GM21423 (cell line): ENCODE results near the gene B3GNT2.

Experiments
- ATAC-seq: cut with Tn5 transposase; IDR thresholded peaks from one replicate; pipeline ENCODE4 v1.9.1; 2021; ENCODE audit warnings: mild to moderate bottlenecking, moderate library complexity; ENCODE audit not compliant: unreplicated experiment

B3GNT2 gene

DNA sequence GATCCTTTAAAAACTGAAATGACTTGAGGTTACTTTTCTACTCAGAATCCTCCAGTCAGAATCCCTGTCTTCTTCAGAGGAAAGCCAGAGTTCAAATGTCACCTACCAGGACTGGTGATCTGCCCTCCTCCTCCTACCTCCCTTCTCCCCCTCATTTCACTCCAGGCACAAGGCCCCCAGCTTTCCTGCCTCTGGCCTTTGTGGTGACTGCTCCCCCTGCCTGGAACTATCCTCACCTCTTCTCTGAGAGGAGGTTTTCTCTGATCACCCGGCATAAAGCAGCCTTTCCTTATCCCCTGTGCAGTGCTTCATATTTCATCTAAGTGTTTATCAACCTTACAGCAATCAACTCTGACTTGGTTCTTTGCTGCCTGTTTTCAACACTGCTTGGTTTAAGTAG, 6.8 kb downstream of the B3GNT2 start:
- no peak for ATAC-seq

DNA sequence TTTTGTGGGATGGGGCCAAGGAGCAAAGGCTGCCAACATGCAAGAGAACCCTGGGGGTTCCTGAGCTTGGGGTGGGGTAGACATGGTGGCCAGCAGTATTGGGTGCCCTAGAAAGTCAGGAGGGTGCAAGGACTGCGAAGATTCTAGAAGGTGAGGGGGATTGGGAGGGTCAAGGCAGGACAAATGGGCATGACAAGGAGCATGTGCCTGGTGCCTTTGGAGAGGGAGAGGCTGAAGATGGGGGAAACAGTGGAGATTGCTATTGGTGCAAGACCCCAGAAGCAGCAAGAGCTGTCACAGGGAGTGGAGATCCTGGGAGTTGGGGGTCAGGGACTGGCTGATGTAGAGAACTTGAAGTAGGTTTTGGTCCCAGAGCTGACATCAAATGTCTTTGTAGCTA, 7.5 kb downstream of the B3GNT2 start:
- ATAC-seq: no peak

DNA sequence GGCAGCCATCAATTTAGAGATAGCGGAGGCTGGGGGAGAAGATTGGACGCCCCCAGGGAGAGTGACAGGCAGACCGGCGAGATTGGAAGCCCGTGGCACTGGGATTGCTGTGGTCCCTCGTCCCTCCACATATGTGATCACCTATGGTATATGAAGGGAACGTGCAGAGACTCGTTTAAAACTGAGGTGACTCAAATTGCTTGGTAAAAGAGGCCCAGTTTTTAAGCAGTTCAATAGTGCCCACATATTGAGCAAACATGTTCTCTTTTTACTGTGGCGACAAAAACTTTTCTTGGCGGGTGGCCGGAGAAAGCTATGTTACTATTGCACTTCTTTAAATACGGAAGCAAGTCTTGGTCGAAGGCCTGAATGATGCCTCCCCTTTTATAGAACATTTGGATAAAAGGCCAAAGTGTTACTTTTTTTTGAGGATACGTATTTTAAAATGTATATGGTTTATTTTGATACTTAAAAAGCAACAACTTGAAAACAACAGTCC, 9.1 kb downstream of the B3GNT2 start:
- ATAC-seq: no peak

DNA sequence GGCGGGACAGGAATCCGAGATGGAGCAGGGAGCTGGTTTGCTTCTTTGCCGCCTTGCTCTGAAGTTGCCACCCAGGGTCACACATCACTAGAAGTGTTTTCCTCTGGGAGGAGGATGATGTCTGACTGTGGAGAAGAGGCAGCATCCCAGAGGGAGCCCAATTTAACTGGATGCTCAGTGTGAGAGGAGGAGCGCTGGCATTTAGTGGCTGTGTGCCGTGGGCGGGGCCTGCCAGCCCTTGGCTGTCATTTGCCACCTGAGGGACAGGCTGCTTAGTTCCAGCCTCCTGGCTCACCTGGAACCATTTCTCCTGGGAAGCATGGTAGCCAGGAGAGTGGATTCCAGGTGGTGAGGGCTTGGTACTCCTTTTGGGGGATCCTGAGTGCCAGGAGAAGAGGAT, 9.6 kb downstream of the B3GNT2 start:
- ATAC-seq: no peak

DNA sequence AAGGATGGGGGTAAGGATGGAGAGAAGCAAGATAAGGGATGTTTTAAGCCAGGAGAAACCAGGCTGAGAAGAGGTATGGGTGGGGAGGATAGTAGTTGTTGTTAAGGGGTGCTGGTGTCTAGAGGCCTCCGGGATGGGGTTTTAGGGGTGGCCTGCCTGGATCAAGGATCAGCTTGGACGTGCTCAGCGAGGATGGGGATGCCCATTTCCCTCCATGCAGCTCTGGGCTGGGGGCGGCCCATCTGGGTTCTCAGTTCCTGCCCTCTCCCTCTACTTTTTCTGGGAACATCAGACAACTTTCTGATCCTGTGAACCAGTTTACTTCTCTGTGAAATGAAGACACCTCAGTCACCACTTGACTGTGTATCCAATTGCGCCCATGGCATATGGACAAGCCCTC, 10.1 kb downstream of the B3GNT2 start:
- ATAC-seq: no peak

DNA sequence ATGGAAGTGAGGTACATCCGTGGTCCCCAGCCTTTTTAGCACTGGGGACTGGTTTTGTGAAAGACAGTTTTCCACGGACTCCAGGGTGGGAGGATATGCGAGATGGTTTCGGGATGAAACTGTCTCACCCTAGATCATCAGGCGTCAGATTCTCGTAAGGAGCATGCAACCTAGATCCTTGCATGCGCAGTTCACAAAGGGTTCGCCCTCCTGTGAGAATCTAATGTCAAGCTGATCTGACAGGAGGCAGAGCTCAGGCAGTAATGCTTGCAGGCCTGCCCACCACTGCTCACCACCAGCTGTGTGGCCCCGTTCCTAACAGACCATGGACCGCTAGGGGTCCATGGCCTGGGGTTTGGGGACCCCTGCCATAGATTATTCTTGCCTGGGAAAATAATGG, 11.6 kb downstream of the B3GNT2 start:
- ATAC-seq: no peak

DNA sequence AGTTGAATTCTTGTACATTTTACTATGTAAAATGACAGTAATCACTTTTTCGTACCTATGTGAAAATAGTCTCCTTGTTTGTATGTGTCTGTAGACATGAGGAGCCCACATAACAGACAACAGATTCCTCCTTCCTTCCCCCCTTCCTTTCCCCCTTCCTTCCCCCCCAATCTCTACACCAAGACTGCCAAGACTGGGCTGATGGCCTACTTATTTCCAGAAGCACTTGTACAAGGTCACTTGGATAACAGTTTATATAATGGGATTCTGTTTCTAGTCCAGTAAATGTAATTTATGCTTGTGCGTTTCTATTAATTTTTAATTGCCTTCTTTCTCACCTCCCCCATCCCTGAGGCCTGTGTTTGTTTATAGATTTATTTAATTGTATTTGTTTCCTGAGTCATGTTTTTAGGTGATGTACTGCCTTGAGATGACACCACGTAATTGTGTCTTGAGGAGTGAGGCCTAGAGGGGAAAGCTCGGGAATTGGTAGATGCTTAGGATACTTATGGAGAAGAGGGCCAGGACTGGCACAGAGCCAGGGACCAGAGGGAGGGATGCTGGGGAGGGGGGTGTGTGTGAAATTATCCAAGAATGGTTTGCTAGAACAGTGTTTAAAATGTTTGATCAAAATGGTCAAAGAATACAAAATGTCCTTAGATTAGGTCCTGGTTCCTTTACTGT, 12.3 kb downstream of the B3GNT2 start:
- ATAC-seq: no peak

DNA sequence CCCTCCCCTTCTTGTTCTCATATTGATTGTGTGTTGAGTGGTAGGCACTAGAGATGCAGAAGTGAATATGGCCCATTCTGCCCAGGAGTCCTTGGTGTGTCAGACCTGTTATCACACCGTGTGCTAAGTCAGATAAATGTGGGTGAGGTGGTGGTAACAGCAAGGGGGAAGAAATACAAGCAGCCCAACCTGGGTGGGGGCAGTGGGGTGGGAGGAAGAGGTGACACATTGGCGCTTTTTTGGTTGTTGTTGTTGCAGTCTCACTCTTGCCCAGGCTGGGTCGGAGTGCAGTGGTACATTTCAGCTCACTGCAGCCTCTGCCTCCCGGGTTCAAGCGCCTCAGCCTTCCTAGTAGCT, 12.8 kb downstream of the B3GNT2 start:
- no peak for ATAC-seq

DNA sequence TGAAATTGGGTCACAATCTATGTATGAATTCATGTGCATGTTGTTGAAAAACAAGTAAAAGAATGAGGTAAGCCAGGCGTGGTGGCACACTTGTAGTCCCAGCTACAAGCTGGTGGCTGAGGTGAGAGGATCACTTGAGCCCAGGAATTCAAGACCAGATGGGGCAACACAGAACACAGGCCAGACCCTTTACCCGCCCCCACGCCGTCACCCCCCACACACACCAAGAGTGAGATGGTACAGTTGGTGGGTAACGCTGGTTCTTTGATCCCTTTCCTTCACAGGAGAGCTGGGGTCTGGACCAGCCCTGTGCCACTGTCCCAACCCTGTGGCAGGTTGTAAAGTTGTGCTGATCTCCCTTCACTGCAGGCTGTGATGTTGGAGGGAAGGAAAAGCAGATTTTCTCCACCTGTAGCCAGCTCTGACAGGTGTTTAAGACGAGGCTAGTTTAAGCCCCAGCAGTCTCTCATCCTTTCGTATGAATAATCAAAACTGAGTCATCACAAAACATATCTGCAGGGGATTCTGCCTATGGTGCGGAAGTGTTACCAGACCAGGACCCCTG, 13.6 kb downstream of the B3GNT2 start:
- ATAC-seq: no peak

DNA sequence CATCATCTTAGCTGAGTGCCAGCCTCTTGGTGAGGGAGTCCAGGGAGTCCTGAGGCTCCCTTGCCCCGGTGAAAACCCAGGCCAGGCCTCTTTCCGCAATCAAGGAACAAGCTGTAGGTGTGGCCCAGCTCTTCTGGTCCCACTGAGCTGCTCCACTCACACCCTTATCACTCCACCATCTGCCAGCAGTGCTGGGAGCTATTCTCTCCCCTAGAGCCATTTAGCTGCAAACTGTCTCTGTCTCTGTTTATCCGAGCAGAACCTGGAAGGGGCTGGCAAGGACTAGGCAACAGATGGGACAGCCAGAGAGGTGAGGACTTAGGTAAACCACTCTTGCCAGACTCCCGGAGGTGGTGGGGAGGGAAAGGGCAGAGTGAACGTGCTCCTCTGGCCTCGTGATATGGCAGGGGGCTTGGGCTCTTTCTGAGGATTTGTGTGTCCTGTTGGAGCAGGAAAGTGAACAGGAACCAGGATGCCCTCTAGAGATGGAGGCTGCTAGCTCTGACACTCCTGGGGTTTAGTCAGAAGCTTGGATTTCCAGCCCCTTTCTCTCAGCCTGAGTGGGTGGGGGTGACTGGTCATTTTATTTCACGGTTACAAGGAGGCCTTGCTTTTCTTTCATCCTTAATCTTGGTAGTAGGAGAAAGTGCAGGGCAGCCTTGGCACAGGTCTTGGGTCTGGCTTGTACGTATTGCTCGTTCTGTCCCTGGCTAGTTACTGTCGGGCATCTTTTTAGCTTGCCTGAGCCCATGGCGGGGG, 19.6 kb downstream of the B3GNT2 start:
- no peak for ATAC-seq

DNA sequence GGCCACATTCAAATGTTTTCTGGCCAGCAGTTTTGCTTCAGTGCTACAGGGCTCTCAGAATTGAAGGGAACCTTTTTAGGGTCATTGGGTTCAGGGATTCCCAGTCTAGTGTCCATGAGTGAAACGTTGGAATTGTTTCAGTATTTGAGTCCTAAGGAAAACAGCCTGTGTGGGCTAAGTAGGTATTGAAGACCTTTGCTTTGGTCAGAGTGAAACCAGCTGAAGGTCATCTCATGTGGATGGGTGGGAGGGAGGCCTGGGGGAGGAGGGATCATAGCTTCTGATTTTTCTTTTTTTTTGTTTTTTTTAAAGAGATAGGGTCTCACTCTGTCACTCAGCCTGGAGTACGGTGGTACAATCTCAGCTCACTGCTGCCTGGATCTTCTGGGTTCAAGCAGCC, 20.2 kb downstream of the B3GNT2 start:
- no peak for ATAC-seq

DNA sequence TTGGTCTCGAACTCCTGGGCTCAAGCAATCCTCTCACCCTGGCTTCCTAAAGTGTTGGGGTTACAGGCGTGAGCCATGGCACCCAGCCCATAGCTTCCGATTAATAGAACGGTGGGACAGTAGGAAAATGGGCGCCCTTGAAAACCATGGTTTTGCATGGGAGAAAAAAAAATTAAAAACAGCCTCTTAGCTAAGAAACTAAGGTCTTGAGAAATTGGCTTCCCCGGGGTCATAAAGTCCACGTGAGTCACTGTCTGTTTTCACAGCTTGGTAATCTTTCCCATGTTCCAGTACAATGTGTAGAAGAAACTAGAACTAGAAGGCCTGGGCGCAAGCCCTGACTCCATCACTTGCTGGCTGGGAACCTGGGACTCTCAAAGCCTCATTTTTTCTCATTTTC, 20.7 kb downstream of the B3GNT2 start:
- no peak for ATAC-seq

DNA sequence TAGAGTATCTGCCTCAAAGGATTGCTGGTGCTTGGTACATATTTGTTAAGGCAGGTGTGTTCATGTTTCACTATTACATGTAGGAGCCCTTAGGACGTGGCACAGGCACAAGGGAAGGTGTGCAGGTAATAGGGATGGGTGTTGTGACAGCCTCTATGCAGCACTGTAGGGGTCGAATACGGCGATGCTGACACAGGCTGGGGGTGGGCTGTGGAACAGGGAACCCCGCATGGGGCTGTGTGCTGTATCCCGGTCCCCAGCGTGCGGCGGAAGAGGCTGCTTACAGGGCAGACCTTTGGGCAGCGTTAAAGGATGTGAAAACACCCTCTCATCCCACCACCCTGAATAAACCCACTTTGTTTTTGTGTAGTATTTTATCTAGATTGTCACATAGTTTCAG, 21.5 kb downstream of the B3GNT2 start:
- ATAC-seq: no peak

DNA sequence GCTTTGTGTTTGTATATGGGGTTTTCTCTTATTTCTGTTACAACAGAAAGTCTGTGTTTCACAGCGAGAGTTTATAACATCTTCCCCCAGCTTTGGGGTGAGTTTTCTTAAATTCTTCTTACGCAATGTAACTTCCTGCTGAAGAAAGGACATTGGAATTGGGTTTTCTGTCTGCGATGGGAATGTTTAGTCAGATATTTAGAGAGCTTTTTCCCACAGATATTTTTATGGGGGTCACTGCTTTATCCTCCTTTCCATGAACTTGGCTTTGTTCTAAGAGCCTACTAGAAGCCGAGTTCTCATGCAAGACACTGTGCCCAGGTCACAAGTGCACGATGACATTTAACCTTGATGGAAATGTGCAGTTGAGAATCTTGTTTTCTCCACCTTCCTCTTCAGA, 22.1 kb downstream of the B3GNT2 start:
- ATAC-seq: no peak

DNA sequence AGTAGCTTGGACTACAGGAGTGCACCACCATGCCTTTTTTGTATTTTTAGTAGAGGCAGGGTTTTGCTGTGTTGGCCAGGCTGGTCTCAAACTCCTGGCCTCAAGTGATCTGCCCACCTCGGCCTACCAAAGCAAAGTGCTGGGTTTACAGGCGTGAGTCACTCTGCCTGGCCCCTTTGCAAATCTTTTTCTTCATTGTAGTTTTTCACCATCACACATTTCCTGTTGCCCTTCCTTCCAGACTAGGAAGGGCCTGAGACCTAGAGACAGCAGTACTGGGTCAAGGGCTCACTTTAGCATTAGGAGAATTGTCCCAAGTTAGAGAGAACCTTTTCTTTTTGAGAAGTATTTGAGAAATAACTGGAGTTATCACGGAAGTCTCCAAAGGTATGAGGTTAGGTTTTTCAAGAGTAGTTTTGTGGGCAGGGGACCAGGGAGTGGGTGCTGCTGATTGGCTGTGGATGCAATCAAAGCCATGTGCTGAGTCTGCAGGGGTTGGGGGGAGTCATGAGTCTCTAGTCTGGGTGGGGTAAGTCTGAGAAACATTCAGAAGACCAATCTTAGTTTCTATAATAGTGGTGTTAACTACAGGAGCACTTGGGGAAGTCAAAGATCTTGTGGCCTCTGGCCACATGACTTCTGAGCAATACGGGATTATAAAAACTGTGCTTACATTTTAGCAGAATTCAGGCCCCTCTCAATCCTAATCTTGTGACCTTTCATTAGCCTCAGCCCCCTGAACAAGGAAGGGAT, 23.7 kb downstream of the B3GNT2 start:
- ATAC-seq: no peak

DNA sequence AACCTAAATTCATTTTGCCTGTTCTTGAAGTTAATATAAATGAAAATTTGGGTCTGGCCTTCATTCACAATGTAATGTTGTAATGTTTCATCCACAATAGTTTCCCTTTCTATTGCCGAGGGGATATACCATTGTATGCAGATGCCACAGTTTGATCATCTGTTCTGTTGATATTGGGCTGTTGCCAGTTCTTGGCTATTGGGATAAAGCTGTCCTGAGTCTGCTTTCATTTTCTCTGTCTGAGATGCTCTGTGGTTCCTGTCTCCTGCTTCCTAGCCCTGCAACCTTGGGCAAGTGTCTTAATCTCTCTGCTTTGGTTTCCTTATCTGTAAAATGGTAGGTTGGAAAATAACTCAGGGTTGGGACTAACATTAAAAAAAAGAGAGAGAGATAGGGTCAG, 25.2 kb downstream of the B3GNT2 start:
- no peak for ATAC-seq

DNA sequence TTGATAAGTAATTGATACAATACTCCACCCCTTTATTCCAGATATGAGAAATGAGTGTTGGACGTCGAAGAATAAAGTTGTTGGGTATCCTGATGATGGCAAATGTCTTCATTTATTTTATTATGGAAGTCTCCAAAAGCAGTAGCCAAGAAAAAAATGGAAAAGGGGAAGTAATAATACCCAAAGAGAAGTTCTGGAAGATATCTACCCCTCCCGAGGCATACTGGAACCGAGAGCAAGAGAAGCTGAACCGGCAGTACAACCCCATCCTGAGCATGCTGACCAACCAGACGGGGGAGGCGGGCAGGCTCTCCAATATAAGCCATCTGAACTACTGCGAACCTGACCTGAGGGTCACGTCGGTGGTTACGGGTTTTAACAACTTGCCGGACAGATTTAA, 26.3 kb downstream of the B3GNT2 start:
- ATAC-seq: no peak

DNA sequence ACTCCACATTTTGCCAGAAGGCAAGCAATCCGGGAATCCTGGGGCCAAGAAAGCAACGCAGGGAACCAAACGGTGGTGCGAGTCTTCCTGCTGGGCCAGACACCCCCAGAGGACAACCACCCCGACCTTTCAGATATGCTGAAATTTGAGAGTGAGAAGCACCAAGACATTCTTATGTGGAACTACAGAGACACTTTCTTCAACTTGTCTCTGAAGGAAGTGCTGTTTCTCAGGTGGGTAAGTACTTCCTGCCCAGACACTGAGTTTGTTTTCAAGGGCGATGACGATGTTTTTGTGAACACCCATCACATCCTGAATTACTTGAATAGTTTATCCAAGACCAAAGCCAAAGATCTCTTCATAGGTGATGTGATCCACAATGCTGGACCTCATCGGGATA, 26.8 kb downstream of the B3GNT2 start:
- ATAC-seq: no peak

DNA sequence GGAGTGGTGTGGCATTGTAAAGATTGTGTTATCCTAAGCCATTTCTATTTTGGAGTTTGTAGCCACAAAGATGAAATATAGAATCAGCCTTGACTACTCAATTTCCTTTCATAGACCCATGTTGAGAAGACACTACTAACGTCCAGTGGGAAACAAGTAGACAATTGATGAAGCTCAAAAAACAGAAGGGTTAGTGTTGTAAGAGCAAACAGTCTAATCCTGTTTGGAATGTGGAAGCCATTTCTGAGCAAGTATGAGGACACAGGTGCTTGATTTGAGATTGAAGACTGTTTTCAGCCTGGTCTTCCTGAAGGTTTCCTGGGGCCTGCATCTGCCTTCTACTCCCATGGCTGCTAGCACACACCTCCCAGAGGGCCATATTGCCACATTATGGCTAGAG, 29.1 kb downstream of the B3GNT2 start:
- ATAC-seq: no peak

DNA sequence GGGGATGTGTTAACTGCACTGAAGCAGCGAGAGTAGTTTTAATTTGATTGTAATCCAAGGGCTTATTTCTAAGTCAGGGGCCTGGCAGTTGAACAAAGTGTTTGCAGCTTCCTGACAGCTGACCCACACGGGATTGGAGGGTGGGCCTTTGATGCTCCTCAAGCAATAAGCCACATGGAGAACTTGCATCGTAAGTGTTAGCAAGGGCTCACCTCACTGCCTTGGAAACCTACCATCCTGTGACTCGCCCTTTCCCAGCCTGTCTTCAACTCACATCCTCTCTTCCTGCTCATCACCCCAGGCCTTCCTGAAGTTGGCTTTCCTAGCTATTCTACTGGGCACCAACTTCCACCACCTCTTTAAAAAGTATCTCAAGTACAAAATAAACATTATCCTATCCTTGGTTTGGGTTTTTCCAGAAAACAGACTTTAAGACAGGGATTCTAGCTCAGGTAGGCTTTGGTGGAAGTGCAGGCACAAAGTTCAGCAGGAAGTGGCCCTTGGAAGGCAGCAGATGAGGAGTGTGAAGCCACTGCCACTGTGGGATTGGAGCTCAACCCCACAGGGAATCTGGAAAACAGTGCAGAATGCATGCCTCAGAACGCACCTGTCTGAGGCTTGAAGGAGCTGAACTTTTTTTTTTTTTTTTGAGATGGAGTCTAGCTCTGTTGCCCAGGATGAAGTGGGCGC, 31.6 kb downstream of the B3GNT2 start:
- ATAC-seq: no peak

DNA sequence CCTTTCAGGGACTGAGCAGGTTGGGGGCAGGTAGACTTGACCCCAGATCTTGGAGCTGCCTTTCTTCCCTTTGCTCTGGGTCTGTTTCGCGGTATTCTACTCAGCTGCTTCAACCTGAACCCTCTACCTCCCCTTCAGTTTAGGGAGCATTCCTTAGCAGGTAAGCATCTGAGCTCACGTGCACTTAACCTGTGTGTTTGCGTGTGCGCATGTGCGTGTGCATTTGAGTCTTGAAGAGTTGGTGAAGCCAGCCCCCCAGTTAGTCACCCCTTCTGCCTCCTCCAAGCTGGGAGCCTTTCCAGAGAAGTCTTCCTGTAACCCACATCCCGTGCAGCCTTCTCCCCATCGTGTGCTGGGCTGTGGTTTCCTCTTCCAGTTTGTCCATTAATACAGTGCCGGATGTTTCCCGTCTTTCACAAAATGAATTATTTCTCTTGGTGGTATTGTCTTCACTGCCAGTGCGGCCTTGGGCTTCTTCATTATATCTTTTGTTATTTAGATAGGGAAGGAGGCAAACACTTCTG, 33.2 kb downstream of the B3GNT2 start:
- no peak for ATAC-seq
